Stimulated activated CD8-positive, alpha-beta memory T cell treated with anti-CD3 and anti-CD28 coated beads, Interleukin-7, amount 100 ng/mL, for 4 hours (primary cell): Measurements from ENCODE around the gene PTK7.
A peak's percentile ranks its signal among the peaks of the same experiment; 100 is the strongest.
"Not testable (repeated sequence)": the region's sequence is repeated elsewhere in the genome, so short reads cannot be mapped to it uniquely, and the experiment has no call there.

Experiments used
- DNase-seq, 2 donors: peaks; one replicate each; pipeline ENCODE4 v3.0.0-alpha.2; 2020; ENCODE audit warnings: low read depth in 2 of 2

The PTK7 gene

GRCh38 chr6:43054206-43054943, 21.7 kb upstream of the PTK7 start:
- DNase-seq = no peak

GRCh38 chr6:43055966-43056365, 20.1 kb upstream of the PTK7 start:
- no peak for DNase-seq

DNA sequence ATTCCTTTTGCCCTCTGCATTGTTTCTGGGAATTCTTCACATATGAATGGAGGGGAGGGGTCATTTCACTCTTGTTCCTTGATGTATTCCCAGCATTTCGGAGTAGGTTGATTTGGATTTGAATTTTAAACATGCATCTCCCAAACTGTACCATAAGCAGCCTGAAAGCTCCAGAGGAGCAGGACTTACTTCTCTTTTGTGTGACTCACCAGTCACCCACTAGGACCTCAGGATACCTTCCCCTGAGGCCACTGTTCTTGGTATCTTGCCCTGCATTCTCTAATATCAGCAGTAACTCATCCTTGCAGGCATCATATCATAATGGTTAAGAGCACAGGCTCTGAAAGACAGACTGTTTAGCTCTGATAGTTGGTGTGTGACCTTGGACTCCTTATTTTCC, 17.6 kb upstream of the PTK7 start:
- no peak for DNase-seq

GRCh38 chr6:43059168-43060033, 16.7 kb upstream of the PTK7 start, which contains the start of the genes KLC4 and MRPL2:
KLC4 (plus strand) TSS chr6:43059631; CDS start chr6:43061336, 1,705 bp downstream.
MRPL2 (minus strand) TSS chr6:43059434; CDS start chr6:43059381, 53 bp downstream.
- DNase-seq = peak; percentile 96 to 98

DNA sequence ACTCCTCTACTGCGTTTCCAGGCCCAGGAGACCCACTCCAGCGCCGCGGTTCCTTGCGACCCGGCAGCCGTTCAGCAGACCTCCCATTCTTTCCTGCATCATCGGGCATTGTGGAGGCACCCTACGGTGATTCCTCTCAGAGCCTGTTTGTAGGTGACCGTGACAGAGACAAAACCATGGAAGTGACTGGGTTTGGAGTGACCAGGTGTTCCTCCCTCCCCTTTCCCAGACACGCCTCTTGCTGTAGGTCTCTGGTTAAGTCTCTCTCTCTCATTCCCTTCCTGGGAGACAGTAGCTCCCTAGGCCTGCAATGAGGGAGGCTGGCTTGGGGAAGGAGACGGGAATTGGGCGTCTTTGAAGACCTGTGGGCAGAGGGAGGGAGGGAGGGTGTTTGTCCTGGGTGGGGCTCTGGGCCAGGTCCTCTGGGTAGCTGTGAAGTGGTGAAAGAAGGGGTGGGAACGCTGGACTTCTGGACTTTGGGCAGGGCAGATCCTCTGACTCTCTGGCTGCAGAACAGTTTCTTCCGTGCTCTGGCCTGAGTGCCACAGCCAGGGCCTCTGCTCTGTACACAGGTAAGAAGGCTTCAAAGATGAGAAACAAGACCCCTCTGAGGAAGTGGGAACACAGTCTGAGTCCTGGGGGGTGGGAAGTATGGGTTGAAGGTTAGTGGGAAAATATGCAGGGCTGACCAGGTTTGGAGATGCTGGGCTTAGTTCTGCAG, 15.9 kb upstream of the PTK7 start:
- DNase-seq = no peak

DNA sequence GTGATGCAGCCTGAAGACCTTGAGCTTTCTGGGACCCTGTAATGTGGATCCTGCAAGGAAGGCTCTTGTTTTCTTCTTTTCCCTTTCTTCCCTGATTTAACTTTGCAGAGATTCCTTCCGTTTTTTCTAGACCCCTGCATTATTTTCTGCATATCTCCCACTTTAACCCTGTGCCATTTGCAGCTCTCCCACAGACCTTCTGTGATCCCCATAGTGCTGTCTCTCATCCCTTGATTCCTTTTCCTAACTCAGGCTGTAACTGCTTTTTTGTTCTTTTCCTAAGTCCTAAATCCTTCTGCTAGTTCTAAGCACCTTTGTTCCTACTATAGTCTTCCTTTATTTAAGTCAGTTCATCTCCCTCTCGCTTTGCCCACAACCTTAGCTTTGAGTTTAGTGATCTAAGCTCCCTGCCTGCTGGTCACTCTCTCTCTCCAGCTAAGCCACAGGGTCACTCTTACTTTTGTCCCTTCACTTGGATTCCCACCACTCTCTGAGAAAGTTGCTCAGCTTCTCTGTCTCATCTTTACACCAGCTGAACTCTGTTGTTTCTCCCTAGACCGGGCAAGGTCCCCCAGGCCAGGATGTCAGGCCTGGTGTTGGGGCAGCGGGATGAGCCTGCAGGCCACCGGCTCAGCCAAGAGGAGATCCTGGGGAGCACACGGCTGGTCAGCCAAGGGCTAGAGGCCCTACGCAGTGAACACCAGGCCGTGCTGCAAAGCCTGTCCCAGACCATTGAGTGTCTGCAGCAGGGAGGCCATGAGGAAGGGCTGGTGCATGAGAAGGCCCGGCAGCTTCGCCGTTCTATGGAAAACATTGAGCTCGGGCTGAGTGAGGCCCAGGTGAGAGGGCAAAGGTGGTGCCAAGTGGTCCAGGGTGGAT, 15.1 kb upstream of the PTK7 start:
- no peak for DNase-seq

DNA sequence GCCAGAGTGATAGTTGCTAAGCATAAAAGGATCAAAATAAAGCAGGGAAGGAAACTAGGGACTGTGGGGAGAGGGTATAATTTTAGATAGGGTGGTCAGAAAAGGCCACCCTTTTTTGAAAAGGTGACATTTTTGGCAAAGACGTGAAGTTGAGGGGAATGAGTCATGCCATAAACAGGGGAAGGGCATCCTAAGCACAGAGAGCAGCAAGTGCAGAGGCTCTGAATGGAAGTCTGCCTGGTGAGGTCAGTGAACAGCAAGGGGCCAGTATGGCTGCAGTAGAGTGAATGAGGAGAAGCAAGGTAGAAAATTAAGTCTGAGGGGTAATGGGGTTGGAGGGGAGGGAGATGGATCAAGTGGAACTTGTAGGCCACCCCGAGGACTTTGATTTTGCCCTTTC, 14.3 kb upstream of the PTK7 start:
- no peak for DNase-seq

DNA sequence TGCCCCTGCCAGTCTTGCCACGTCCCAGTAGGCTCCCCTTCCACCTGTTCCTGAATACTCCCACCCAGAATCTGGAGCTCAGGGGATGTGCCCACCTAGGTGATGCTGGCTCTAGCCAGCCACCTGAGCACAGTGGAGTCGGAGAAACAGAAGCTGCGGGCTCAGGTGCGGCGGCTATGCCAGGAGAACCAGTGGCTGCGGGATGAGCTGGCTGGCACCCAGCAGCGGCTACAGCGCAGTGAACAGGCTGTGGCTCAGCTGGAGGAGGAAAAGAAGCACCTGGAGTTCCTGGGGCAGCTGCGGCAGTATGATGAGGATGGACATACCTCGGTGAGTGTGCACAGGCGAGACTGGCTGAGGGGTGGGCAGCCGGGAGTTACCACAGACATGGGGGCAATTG, 13.3 kb upstream of the PTK7 start:
- no peak for DNase-seq

- no peak for DNase-seq
Measured at GRCh38 chr6:43070028-43070632, 6.0 kb upstream of the PTK7 start.

DNA sequence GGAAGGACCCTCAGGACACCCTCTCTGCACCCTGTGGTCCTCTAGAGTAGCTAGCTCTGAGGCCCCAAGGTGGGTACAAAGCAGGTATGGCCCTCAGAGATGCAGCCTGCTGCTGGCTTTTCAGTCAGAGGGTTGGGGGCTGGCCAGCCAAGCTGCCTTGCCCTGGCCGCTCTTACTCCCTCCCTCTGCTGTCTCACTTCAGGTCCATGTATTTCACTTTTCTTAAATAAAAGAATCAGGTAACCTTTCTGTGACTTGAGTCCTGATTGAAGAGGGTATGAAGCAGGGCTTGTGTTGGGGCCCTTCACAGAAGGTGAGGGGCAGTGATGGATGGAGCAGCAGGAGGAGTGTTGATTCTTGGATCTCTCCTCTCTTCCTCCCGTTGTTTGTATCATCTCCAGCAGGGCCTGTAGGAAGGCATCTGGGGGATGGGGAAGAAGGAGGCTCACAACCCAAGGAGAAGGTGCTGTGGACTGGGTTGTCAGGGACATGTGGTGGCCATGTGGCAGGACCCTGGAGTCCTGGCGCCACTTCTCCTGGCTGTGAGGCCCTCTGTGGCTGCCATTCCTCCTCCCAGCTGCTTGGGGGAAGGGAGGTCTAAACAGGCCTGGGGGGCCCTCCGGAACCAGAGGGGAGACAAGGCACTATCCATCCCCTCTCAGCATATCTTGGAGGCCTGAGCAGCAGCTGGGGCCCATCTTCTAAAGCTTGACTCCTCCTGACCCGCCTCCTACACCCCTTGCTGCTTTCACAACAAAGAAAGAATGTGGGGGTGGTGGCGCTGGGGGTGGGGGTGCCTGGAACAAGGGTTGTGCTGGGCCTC, 1.1 kb upstream of the PTK7 start:
- no peak for DNase-seq

GRCh38 chr6:43076464-43077332, 584 bp downstream of the PTK7 start:
- no peak for DNase-seq

GRCh38 chr6:43077333-43077809, 1.3 kb downstream of the PTK7 start:
- DNase-seq = no peak

DNA sequence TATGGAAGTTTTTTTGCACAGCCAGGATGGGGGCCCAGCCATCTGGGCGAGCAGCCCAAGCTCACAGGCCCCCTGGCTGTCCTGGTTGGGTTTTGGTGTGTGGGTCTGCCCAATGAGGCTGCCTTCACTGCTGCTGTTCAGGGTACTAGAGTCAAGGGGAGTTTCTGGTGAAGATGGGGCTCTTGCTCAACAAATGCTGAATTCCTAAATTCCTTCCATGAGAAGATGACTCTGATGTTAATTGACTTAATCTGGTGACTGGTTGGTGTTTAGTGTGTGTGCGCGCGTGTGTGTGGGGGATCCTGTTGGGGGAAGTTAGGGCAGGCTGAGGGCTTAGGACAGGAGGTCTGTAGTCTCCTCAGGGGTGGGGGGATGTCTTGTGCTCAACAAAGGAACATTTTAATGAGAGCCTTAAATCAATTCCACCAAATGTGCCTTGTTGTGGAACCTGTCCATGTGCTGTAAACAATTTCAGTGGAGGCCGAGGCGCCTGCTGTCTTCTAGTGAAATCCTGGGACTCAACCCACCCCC, 1.9 kb downstream of the PTK7 start:
- no peak for DNase-seq

DNA sequence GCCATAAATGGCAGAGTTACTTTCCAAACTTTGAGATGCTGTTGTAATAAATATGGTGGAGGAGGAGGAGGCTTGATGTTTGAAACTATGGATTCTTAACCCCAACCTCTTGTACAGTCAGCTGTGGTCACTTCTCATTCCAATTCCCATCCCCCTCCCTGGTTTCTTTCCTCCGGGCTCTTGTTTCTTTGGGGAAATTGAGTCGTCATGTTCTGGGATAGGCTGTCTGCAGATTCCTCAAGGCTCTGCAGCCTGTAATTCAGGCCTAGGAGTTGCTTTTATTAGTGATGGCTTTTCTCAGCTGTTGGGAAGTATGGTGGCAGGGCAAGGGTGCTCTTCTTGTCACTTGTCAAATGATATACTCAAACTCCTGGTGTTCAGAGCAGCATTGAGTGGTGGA, 2.6 kb downstream of the PTK7 start:
- no peak for DNase-seq

DNA sequence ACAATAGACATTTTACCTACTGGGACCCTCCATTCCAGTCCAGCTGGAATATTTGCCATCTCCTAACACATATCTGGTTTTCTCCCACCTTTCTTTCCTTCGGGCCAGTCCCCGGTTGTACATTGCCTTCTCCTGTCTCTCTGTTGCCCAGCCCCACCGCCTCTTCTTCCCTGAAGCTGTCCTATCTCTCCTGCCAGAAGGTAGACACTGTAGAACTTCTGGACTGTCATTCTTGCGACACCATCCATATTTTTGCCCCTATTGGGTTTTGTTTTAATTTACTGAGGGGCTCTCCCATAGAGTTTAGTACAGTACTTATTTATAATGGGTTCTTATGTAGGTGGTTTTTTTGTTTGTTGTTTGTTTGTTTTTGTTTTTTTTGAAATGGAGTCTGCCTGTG, 4.9 kb downstream of the PTK7 start:
- DNase-seq = no peak

DNA sequence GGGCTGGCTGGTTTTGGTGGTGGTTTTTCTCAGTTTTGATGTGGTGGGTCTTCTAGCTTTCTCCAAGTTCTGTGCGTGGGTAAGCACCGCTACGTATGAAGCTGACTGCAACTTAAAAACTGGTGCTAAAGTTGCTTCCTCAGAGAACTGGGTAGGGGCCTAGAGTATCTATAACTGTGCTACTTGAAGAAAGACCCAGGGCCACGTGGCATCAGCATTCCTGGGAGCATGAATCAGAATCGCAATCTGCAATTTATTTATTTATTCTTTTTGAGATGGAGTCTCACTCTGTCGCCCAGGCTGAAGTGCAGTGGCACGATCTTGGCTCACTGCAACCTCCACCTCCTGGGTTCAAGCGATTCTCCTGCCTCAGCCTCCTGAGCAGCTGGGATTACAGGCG, 5.8 kb downstream of the PTK7 start:
- DNase-seq = not testable (repeated sequence)

GRCh38 chr6:43082806-43083655, 6.9 kb downstream of the PTK7 start:
- no peak for DNase-seq
